ENCODE data around the gene ROR1. TPM values are rescaled to one million over a fixed set of nuclear protein-coding genes. Genes with fewer than 3 reads are reported as not detected.

The ROR1 gene
- total RNA-seq, 2 experiments from 2014 or later: not detected

- ChIA-PET CTCF (interaction anchor here (1.4 to 1.8 kb wide), 2 partner anchors 86 to 161 kb away, joined by 3 read pairs; no protein-coding TSS in a partner anchor), POLR2A (no interaction called here)
- intact Hi-C loops (cut with micrococcal nuclease): no loop called here
- Mint-ChIP-seq H3K27me3 (peaks cover 31% of the 10 kb centered on the region), H3K36me3 (ENCODE audit: low read depth) (no peaks in the 10 kb centered on the region), H3K9me3 (no peaks in the 10 kb centered on the region), H3K4me3 (no peak overlapping the region), H3K27ac (no peak overlapping the region), H3K4me1 (ENCODE audit: low read depth) (peaks cover 8% of the 10 kb centered on the region)
- TF ChIP-seq CTCF (IDR thresholded peaks at IDR 0.05): no peak
- ATAC-seq (no peak), DNase-seq (no peak)
Observed at GRCh38 chr1:63777965-63778880, 4.4 kb downstream of the ROR1 start.

- Mint-ChIP-seq H3K27me3 (peaks cover 26% of the 10 kb centered on the region), H3K36me3 (ENCODE audit: low read depth) (no peaks in the 10 kb centered on the region), H3K27ac (no peak overlapping the region), H3K9me3 (no peaks in the 10 kb centered on the region), H3K4me1 (ENCODE audit: low read depth) (peaks cover 5% of the 10 kb centered on the region), H3K4me3 (no peak overlapping the region)
- no peak for DNase-seq
- ATAC-seq: no peak
- POLR2A ChIA-PET: no interaction called here
- CTCF ChIA-PET: interaction anchor here (1.4 to 1.8 kb wide), 2 partner anchors 88 to 162 kb away, joined by 3 read pairs; no protein-coding TSS in a partner anchor
- intact Hi-C loops (cut with micrococcal nuclease): no loop called here
- TF ChIP-seq CTCF (IDR thresholded peaks at IDR 0.05): no peak
Observed at GRCh38 chr1:63779338-63780211, 5.8 kb downstream of the ROR1 start.

- Mint-ChIP-seq H3K36me3 (ENCODE audit: low read depth) (no peaks in the 10 kb centered on the region), H3K27me3 (peaks cover 16% of the 10 kb centered on the region), H3K4me1 (ENCODE audit: low read depth) (no peaks in the 10 kb centered on the region), H3K4me3 (no peak overlapping the region), H3K9me3 (no peaks in the 10 kb centered on the region), H3K27ac (no peak overlapping the region)
- ATAC-seq: no peak
- CTCF ChIA-PET: no interaction called here
- POLR2A ChIA-PET: no interaction called here
- intact Hi-C loops (cut with micrococcal nuclease): no loop called here
- no peak for DNase-seq
- TF ChIP-seq CTCF (IDR thresholded peaks at IDR 0.05): no peak
Observed at GRCh38 chr1:63780565-63780964, 6.7 kb downstream of the ROR1 start.

- ChIA-PET CTCF (no interaction called here), POLR2A (no interaction called here)
- ATAC-seq: no peak
- intact Hi-C loops (cut with micrococcal nuclease): no loop called here
- H3K4me3 Mint-ChIP-seq: no peak overlapping the region
- no peak overlapping the region for H3K27ac Mint-ChIP-seq
- TF ChIP-seq CTCF (IDR thresholded peaks at IDR 0.05): no peak
- H3K9me3 Mint-ChIP-seq: no peaks in the 10 kb centered on the region
- no peak for DNase-seq
- no peaks in the 10 kb centered on the region for H3K4me1 Mint-ChIP-seq (ENCODE audit: low read depth)
- H3K27me3 Mint-ChIP-seq: no peaks in the 10 kb centered on the region
- H3K36me3 Mint-ChIP-seq (ENCODE audit: low read depth): no peaks in the 10 kb centered on the region
Observed at GRCh38 chr1:63782982-63783381, 9.2 kb downstream of the ROR1 start.

Measured in activated CD8-positive, alpha-beta T cell treated with anti-CD3 and anti-CD28 coated beads for 36 hours (primary cell).